Tibial nerve (tissue), 4 donors: ENCODE data around the gene CCM2L.

Experiments used
- EP300 ChIP-seq, 2 donors: sonication (generic); formaldehyde crosslinking; IDR thresholded peaks; one replicate each; pipeline ENCODE4 v1.6.1; 2017; ENCODE audit warnings: antibody characterized with exemption in 2 of 2, mild to moderate bottlenecking in 1 of 2
- POLR2A ChIP-seq, 2 donors: fragments of 450-650 bp; IDR thresholded peaks; one replicate each; pipeline ENCODE4 v1.6.1; 2017; ENCODE audit warnings: antibody characterized with exemption in 2 of 2, mild to moderate bottlenecking in 2 of 2, moderate library complexity in 2 of 2
- TF ChIP-seq, protein P1 (sequence below), 5 experiments: fragments of 200-600 bp in 3 of 5; fragments of 450-650 bp in 2 of 5; sonication (generic) in 3 of 5; IDR thresholded peaks; one replicate each; pipeline ENCODE4 v1.5.1; 2016 to 2019; ENCODE audit warnings: antibody characterized with exemption in 5 of 5, mild to moderate bottlenecking in 3 of 5, moderate library complexity in 2 of 5

- TF ChIP-seq EP300 (IDR thresholded peaks at IDR 0.05), result no peak
- TF ChIP-seq, protein P1, sequence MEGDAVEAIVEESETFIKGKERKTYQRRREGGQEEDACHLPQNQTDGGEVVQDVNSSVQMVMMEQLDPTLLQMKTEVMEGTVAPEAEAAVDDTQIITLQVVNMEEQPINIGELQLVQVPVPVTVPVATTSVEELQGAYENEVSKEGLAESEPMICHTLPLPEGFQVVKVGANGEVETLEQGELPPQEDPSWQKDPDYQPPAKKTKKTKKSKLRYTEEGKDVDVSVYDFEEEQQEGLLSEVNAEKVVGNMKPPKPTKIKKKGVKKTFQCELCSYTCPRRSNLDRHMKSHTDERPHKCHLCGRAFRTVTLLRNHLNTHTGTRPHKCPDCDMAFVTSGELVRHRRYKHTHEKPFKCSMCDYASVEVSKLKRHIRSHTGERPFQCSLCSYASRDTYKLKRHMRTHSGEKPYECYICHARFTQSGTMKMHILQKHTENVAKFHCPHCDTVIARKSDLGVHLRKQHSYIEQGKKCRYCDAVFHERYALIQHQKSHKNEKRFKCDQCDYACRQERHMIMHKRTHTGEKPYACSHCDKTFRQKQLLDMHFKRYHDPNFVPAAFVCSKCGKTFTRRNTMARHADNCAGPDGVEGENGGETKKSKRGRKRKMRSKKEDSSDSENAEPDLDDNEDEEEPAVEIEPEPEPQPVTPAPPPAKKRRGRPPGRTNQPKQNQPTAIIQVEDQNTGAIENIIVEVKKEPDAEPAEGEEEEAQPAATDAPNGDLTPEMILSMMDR (IDR thresholded peaks at IDR 0.05), result no peak
- no peak for TF ChIP-seq POLR2A (IDR thresholded peaks at IDR 0.05)
Measured at GRCh38 chr20:32078322-32078721, 68.1 kb downstream of the CCM2L start.
